ENCODE measurements around the gene CFAP299.

The CFAP299 gene

GRCh38 chr4:80717204-80717603, 381.7 kb downstream of the CFAP299 start:
- no peaks in the 10 kb centered on the region for H3K36me3 ChIP-seq (ENCODE audit: insufficient read depth, low read length)
- no peak overlapping the region for H2AFZ ChIP-seq (ENCODE audit: low read length)
- H3K9me2 ChIP-seq (ENCODE audit: low read depth, low read length): no peaks in the 10 kb centered on the region
- H3K79me2 ChIP-seq (ENCODE audit: insufficient read depth, low read length): no peaks in the 10 kb centered on the region
- H3K9me3 ChIP-seq (ENCODE audit: low read length): peaks cover 9% of the 10 kb centered on the region; the same call in 1 of the 2 replicates
- H3K4me2 ChIP-seq (ENCODE audit: low read length): no peak overlapping the region
- no peak overlapping the region for H3K9ac ChIP-seq (ENCODE audit: low read length)
- TF ChIP-seq CTCF (IDR thresholded peaks at IDR 0.05; ENCODE audit: low read length): no peak
- no peaks in the 10 kb centered on the region for H3F3A ChIP-seq (ENCODE audit: insufficient read depth, low read length)
- H3K4me3 ChIP-seq (ENCODE audit: low read depth, low read length, poor library complexity, severe bottlenecking): no peak overlapping the region
- peaks cover 18% of the 10 kb centered on the region for H3K4me1 ChIP-seq (ENCODE audit: insufficient read depth, low read length, severe bottlenecking)
- no peak overlapping the region for H3K27ac ChIP-seq (ENCODE audit: low read depth, low read length, poor library complexity, severe bottlenecking)
- no peaks in the 10 kb centered on the region for H4K20me1 ChIP-seq (ENCODE audit: insufficient read depth, low read length)
- H3K27me3 ChIP-seq (ENCODE audit: insufficient read depth, low read length): no peaks in the 10 kb centered on the region

GRCh38 chr4:80726471-80726870, 390.9 kb downstream of the CFAP299 start:
- no peaks in the 10 kb centered on the region for H3K9me2 ChIP-seq (ENCODE audit: low read depth, low read length)
- no peak overlapping the region for H2AFZ ChIP-seq (ENCODE audit: low read length)
- no peak overlapping the region for H3K4me2 ChIP-seq (ENCODE audit: low read length)
- H3K27ac ChIP-seq (ENCODE audit: low read depth, low read length, poor library complexity, severe bottlenecking): peak overlapping the region; percentile 21
- H3K27me3 ChIP-seq (ENCODE audit: insufficient read depth, low read length): no peaks in the 10 kb centered on the region
- peaks cover 56% of the 10 kb centered on the region for H3K4me1 ChIP-seq (ENCODE audit: insufficient read depth, low read length, severe bottlenecking)
- no peak for TF ChIP-seq CTCF (IDR thresholded peaks at IDR 0.05; ENCODE audit: low read length)
- no peak for TF ChIP-seq EZH2 (IDR thresholded peaks at IDR 0.05; ENCODE audit: borderline replicate concordance, low read length)
- no peaks in the 10 kb centered on the region for H3K79me2 ChIP-seq (ENCODE audit: insufficient read depth, low read length)
- H3K36me3 ChIP-seq (ENCODE audit: insufficient read depth, low read length): no peaks in the 10 kb centered on the region; the same call in 1 of the 2 replicates
- no peaks in the 10 kb centered on the region for H3K9me3 ChIP-seq (ENCODE audit: low read length)
- H3K9ac ChIP-seq (ENCODE audit: low read length): no peak overlapping the region
- H4K20me1 ChIP-seq (ENCODE audit: insufficient read depth, low read length): no peaks in the 10 kb centered on the region
- no peak overlapping the region for H3K4me3 ChIP-seq (ENCODE audit: low read depth, low read length, poor library complexity, severe bottlenecking)
- H3F3A ChIP-seq (ENCODE audit: insufficient read depth, low read length): no peaks in the 10 kb centered on the region

- Histone ChIP-seq H4K20me1 (ENCODE audit: insufficient read depth, low read length) (no peaks in the 10 kb centered on the region), H3K27me3 (ENCODE audit: insufficient read depth, low read length) (no peaks in the 10 kb centered on the region), H3K36me3 (ENCODE audit: insufficient read depth, low read length) (no peaks in the 10 kb centered on the region), H3K27ac (ENCODE audit: low read depth, low read length, poor library complexity, severe bottlenecking) (peak overlapping the region; percentile 92), H3F3A (ENCODE audit: insufficient read depth, low read length) (no peaks in the 10 kb centered on the region; the same call in 1 of the 2 replicates), H3K79me2 (ENCODE audit: insufficient read depth, low read length) (no peaks in the 10 kb centered on the region), H2AFZ (ENCODE audit: low read length) (no peak overlapping the region), H3K4me1 (ENCODE audit: insufficient read depth, low read length, severe bottlenecking) (peaks cover 63% of the 10 kb centered on the region), H3K9me2 (ENCODE audit: low read depth, low read length) (no peaks in the 10 kb centered on the region), H3K4me3 (ENCODE audit: low read depth, low read length, poor library complexity, severe bottlenecking) (no peak overlapping the region), H3K9me3 (ENCODE audit: low read length) (0 out of 2 replicates have a peak, but pooled peaks cover 5% of the 10 kb centered on the region), H3K4me2 (ENCODE audit: low read length) (peak overlapping the region; percentile 28; the same call in 1 of the 2 replicates), H3K9ac (ENCODE audit: low read length) (peak overlapping the region; percentile 43; the same call in 1 of the 2 replicates)
- TF ChIP-seq CTCF (IDR thresholded peaks at IDR 0.05; ENCODE audit: low read length) (no peak), EZH2 (IDR thresholded peaks at IDR 0.05; ENCODE audit: borderline replicate concordance, low read length) (no peak)
Observed at GRCh38 chr4:80730158-80730557, 394.6 kb downstream of the CFAP299 start.
